ENCODE data around the gene MACC1. TPM values are rescaled to one million over a fixed set of nuclear protein-coding genes. Genes with fewer than 3 reads are reported as not detected.

MACC1 gene
- total and polyA plus RNA-seq, 2 of the 13 experiments (the other 11 are each of a cell fraction or from before 2014, with no cell fraction given), result 0.04 TPM; not detected in 1

- no peak for TF ChIP-seq LBX2 (CRISPR knock-in tag; IDR thresholded peaks at IDR 0.05; ENCODE audit: borderline replicate concordance)
- TF ChIP-seq, protein P1, sequence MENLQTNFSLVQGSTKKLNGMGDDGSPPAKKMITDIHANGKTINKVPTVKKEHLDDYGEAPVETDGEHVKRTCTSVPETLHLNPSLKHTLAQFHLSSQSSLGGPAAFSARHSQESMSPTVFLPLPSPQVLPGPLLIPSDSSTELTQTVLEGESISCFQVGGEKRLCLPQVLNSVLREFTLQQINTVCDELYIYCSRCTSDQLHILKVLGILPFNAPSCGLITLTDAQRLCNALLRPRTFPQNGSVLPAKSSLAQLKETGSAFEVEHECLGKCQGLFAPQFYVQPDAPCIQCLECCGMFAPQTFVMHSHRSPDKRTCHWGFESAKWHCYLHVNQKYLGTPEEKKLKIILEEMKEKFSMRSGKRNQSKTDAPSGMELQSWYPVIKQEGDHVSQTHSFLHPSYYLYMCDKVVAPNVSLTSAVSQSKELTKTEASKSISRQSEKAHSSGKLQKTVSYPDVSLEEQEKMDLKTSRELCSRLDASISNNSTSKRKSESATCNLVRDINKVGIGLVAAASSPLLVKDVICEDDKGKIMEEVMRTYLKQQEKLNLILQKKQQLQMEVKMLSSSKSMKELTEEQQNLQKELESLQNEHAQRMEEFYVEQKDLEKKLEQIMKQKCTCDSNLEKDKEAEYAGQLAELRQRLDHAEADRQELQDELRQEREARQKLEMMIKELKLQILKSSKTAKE (CRISPR knock-in tag; IDR thresholded peaks at IDR 0.05; ENCODE audit: borderline replicate concordance), result peak; percentile 36; the same call in 1 of the 2 replicates
- TF ChIP-seq ZBTB40 (IDR thresholded peaks at IDR 0.05), result no peak
- TF ChIP-seq ZBTB40 (CRISPR knock-in tag; IDR thresholded peaks at IDR 0.05), result peak; percentile 31; the same call in 1 of the 2 replicates
- no peak for TF ChIP-seq NCOA5 (CRISPR knock-in tag; IDR thresholded peaks at IDR 0.05)
- TF ChIP-seq, protein P2, sequence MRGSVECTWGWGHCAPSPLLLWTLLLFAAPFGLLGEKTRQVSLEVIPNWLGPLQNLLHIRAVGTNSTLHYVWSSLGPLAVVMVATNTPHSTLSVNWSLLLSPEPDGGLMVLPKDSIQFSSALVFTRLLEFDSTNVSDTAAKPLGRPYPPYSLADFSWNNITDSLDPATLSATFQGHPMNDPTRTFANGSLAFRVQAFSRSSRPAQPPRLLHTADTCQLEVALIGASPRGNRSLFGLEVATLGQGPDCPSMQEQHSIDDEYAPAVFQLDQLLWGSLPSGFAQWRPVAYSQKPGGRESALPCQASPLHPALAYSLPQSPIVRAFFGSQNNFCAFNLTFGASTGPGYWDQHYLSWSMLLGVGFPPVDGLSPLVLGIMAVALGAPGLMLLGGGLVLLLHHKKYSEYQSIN (CRISPR knock-in tag; IDR thresholded peaks at IDR 0.05; ENCODE audit: borderline replicate concordance), result no peak
- no peak for TF ChIP-seq NAIF1 (CRISPR knock-in tag; IDR thresholded peaks at IDR 0.05; ENCODE audit: borderline replicate concordance)
- peak; percentile 85 for TF ChIP-seq SAP130 (CRISPR knock-in tag; IDR thresholded peaks at IDR 0.05; ENCODE audit: low read depth)
- TF ChIP-seq RBM39 (IDR thresholded peaks at IDR 0.05; ENCODE audit: low read depth, low read length, poor library complexity, severe bottlenecking), result no peak
- peak; percentile 84 for TF ChIP-seq RXRA (CRISPR knock-in tag; IDR thresholded peaks at IDR 0.05)
These were observed 2.5 kb upstream of the MACC1 start (continued) for GRCh38 chr7:20219446-20220292.
